Mammary epithelial cell (primary cell): ENCODE results near the gene APOE.

Experiments used
- EZH2 ChIP-seq: IDR thresholded peaks from 2 replicates; pipeline ENCODE4 v1.6.1; 2012; ENCODE audit warnings: low read length, inconsistent platforms, borderline replicate concordance
- TF ChIP-seq, protein P1 (sequence below), 2 donors: IDR thresholded peaks in 1 of 2; conservative IDR thresholded peaks in 1 of 2; 2 replicates each; pipeline ENCODE4 v1.5.1; 2011 to 2012; ENCODE audit warnings: inconsistent platforms in 2 of 2, low read length in 2 of 2, mild to moderate bottlenecking in 2 of 2, control low read depth in 1 of 2, low read depth in 1 of 2; ENCODE audit not compliant: insufficient read depth in 1 of 2; ENCODE audit errors: extremely low read depth in 1 of 2

DNA sequence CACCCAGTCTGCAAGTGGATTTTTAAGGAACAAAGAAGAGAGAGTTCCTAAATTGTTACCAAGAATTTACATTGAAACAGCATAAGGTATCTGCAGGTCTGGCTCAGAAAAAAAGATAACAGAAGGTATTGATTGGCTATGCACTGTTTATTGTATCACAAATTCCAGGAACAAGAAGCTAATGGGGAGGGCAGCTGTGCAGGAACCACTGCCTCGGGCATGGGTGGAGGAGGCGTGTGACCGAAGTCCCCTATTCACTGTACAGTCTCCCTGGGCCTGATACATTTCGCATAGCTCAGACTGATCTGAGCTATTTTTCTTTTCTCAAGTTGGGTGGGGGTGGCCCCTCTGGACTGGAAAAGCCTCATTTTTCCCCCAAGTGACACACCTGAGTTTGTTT, 47.8 kb upstream of the APOE start:
- TF ChIP-seq, protein P1, sequence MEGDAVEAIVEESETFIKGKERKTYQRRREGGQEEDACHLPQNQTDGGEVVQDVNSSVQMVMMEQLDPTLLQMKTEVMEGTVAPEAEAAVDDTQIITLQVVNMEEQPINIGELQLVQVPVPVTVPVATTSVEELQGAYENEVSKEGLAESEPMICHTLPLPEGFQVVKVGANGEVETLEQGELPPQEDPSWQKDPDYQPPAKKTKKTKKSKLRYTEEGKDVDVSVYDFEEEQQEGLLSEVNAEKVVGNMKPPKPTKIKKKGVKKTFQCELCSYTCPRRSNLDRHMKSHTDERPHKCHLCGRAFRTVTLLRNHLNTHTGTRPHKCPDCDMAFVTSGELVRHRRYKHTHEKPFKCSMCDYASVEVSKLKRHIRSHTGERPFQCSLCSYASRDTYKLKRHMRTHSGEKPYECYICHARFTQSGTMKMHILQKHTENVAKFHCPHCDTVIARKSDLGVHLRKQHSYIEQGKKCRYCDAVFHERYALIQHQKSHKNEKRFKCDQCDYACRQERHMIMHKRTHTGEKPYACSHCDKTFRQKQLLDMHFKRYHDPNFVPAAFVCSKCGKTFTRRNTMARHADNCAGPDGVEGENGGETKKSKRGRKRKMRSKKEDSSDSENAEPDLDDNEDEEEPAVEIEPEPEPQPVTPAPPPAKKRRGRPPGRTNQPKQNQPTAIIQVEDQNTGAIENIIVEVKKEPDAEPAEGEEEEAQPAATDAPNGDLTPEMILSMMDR (conservative IDR thresholded peaks at IDR 0.05 in 1 of 2, IDR thresholded peaks at IDR 0.05 in 1 of 2; ENCODE audit: extremely low read depth in 1 of 2, insufficient read depth in 1 of 2, low read depth in 1 of 2, low read length in 2 of 2) = no peak
- TF ChIP-seq EZH2 = no peak
